SK-N-MC (cell line): Measurements from ENCODE around the gene ARSG.

ENCODE experiments used
- EZH2 ChIP-seq: fragments of 200-600 bp; sonication (generic); IDR thresholded peaks from one replicate; pipeline ENCODE4 v1.6.1; 2017; ENCODE audit warnings: antibody characterized with exemption
- FOXP2 ChIP-seq: optimal IDR thresholded peaks from 2 replicates; pipeline ENCODE3; 2011; ENCODE audit warnings: mild to moderate bottlenecking, moderate library complexity; ENCODE audit not compliant: insufficient read depth; ENCODE audit errors: extremely low read length, control extremely low read depth
- POLR2AphosphoS5 ChIP-seq: IDR thresholded peaks from 2 replicates; pipeline ENCODE4 v1.6.1; 2012; ENCODE audit warnings: mild to moderate bottlenecking, low read depth, low read length, borderline replicate concordance

- TF ChIP-seq POLR2AphosphoS5 (no peak), EZH2 (no peak), FOXP2 (no peak)
Observed at GRCh38 chr17:68440526-68440925, 149.2 kb downstream of the ARSG start.
